DND-41 (cell line): ENCODE data around the gene USP51.
A peak's percentile ranks its signal among the peaks of the same experiment; 100 is the strongest.

Experiments used
- ATAC-seq: fragments of 200-7000 bp; cut with Tn5 transposase; 3 replicates; pipeline ENCODE4 v1.9.1; 2021; ENCODE audit warnings: low read depth; ENCODE audit not compliant: insufficient read depth
- DNase-seq: peaks from one replicate; pipeline ENCODE4 v3.0.0-alpha.2; 2020
- H2AFZ ChIP-seq: 2 replicates; pipeline ENCODE4 v1.6.0; 2012; ENCODE audit warnings: low read depth, low read length
- H3K27ac ChIP-seq: 2 replicates; pipeline ENCODE4 v1.5.1; 2012; ENCODE audit warnings: low read length, inconsistent platforms
- H3K27me3 ChIP-seq: fragments of 200-600 bp; sonication (generic); 2 replicates; pipeline ENCODE4 v1.6.0; 2012; ENCODE audit warnings: low read length, mild to moderate bottlenecking, inconsistent platforms; ENCODE audit not compliant: insufficient read depth, poor library complexity
- H3K36me3 ChIP-seq: 2 replicates; pipeline ENCODE4 v1.5.1; 2012; ENCODE audit warnings: low read length, inconsistent platforms; ENCODE audit not compliant: insufficient read depth
- H3K4me1 ChIP-seq: 2 replicates; pipeline ENCODE4 v1.5.1; 2012; ENCODE audit warnings: mild to moderate bottlenecking, low read length; ENCODE audit not compliant: insufficient read depth
- H3K4me2 ChIP-seq: 2 replicates; pipeline ENCODE4 v1.6.0; 2012; ENCODE audit warnings: mild to moderate bottlenecking, moderate library complexity, low read length, inconsistent platforms; ENCODE audit not compliant: insufficient read depth
- H3K4me3 ChIP-seq, 2 experiments: fragments of 200-600 bp in 1 of 2; shearing (Covaris generic) in 1 of 2; 2 replicates each; pipeline ENCODE4 v1.5.1; 2012 to 2016; ENCODE audit warnings: inconsistent platforms in 2 of 2, low read length in 2 of 2, mild to moderate bottlenecking in 2 of 2, low read depth in 1 of 2, moderate library complexity in 1 of 2
- H3K79me2 ChIP-seq: 2 replicates; pipeline ENCODE4 v1.6.0; 2012; ENCODE audit warnings: low read length, inconsistent platforms; ENCODE audit not compliant: insufficient read depth
- H3K9ac ChIP-seq: 2 replicates; pipeline ENCODE4 v1.6.0; 2012; ENCODE audit warnings: low read depth, mild to moderate bottlenecking, inconsistent platforms, low read length, moderate library complexity
- H3K9me3 ChIP-seq: 2 replicates; pipeline ENCODE4 v1.5.1; 2012; ENCODE audit warnings: low read length, moderate library complexity, mild to moderate bottlenecking, inconsistent platforms; ENCODE audit not compliant: insufficient read depth, severe bottlenecking
- H4K20me1 ChIP-seq: 2 replicates; pipeline ENCODE4 v1.6.0; 2012; ENCODE audit warnings: low read length; ENCODE audit not compliant: insufficient read depth
- CTCF ChIP-seq: IDR thresholded peaks from 2 replicates; pipeline ENCODE4 v1.5.1; 2012; ENCODE audit warnings: borderline replicate concordance, low read length, moderate library complexity, mild to moderate bottlenecking; ENCODE audit not compliant: poor library complexity, severe bottlenecking; ENCODE audit errors: extremely low read depth
- EZH2 ChIP-seq: IDR thresholded peaks from 3 replicates; pipeline ENCODE4 v1.6.1; 2012; ENCODE audit warnings: borderline replicate concordance, low read depth, mild to moderate bottlenecking, moderate library complexity, low read length, inconsistent platforms; ENCODE audit not compliant: severe bottlenecking

The USP51 gene

GRCh38 chrX:55489314-55490009, at the start of gene USP51:
Gene USP51 (minus strand): TSS chrX:55489848. CDS start chrX:55488939, 909 bp downstream.
- H3K9ac ChIP-seq = peak within 1 kb of the TSS; percentile 85
- H3K27me3 ChIP-seq = no peaks in the 10 kb centered on the region
- peak within 1 kb of the TSS; percentile 46 to 71; a peak in 3 of 4 replicates for H3K4me3 ChIP-seq
- peak within 1 kb of the TSS; percentile 72 for H2AFZ ChIP-seq
- TF ChIP-seq EZH2 (no peak), CTCF (peak; percentile 36)
- peaks cover 28% of the 10 kb centered on the region for H3K4me1 ChIP-seq
- peak within 1 kb of the TSS; percentile 64 for H3K4me2 ChIP-seq
- peak within 1 kb of the TSS; percentile 97 for H3K27ac ChIP-seq
- ATAC-seq (peak; percentile 26), DNase-seq (peak; percentile 36)
- no peaks in the 10 kb centered on the region for H3K79me2 ChIP-seq
- 0 out of 2 replicates have a peak, but pooled peaks cover 9% of the 10 kb centered on the region for H3K36me3 ChIP-seq
- H3K9me3 ChIP-seq = no peaks in the 10 kb centered on the region
- no peaks in the 10 kb centered on the region for H4K20me1 ChIP-seq

DNA sequence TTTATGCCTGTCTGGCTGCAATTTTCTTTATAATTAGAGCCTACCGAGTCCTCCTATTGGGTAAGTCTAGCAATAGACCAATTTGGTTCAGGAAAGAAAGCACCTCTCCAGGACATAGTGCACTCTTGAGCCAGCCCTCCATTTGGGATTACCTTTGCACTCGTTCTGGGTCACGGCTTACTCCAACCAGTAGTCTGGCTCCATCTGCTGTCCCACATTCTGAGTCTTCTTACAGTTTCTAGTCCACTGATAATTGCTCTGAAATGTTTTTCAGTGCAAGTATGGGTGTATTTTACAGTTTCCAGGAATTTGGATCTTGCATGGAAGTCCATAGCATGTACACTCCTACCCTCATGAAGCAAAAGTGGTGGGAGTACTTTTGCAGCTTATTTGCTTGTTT, 34.8 kb upstream of the USP51 start:
- DNase-seq (no peak), ATAC-seq (no peak)
- no peaks in the 10 kb centered on the region for H3K79me2 ChIP-seq
- no peak overlapping the region for H2AFZ ChIP-seq
- no peaks in the 10 kb centered on the region for H3K4me1 ChIP-seq
- H3K4me2 ChIP-seq = no peak overlapping the region
- H3K4me3 ChIP-seq = no peak overlapping the region
- no peaks in the 10 kb centered on the region for H3K27me3 ChIP-seq
- no peak for TF ChIP-seq CTCF
- TF ChIP-seq EZH2 = no peak
- no peaks in the 10 kb centered on the region for H4K20me1 ChIP-seq
- H3K9me3 ChIP-seq = no peaks in the 10 kb centered on the region
- H3K9ac ChIP-seq = no peak overlapping the region
- H3K27ac ChIP-seq = no peak overlapping the region
- H3K36me3 ChIP-seq = no peaks in the 10 kb centered on the region

GRCh38 chrX:55523356-55523755, 33.7 kb upstream of the USP51 start:
- Histone ChIP-seq H3K27me3 (no peaks in the 10 kb centered on the region), H3K27ac (no peak overlapping the region), H3K9me3 (no peaks in the 10 kb centered on the region), H3K9ac (no peak overlapping the region), H3K4me3 (no peak overlapping the region), H2AFZ (no peak overlapping the region), H3K79me2 (no peaks in the 10 kb centered on the region), H3K4me1 (no peaks in the 10 kb centered on the region), H3K36me3 (no peaks in the 10 kb centered on the region), H3K4me2 (no peak overlapping the region), H4K20me1 (no peaks in the 10 kb centered on the region)
- DNase-seq = no peak
- TF ChIP-seq EZH2 (no peak), CTCF (no peak)
- ATAC-seq = no peak
